Renal pelvis (tissue), 4 donors: Measurements from ENCODE around the gene NPEPL1. TPM values are rescaled to one million over a fixed set of nuclear protein-coding genes. Genes with fewer than 3 reads are reported as not detected.
"Not testable (repeated sequence)": the region's sequence is repeated elsewhere in the genome, so short reads cannot be mapped to it uniquely, and the experiment has no call there.

Source experiments
- DNase-seq: peaks from one replicate; pipeline ENCODE4 v3.0.0-alpha.2; 2013
- polyA plus RNA-seq, 3 donors: library from polyadenylated mRNA; unstranded; fragments of 120-200 nt; gene quantifications; one replicate each; pipeline ENCODE4 v1.2.1, GENCODE V29; 2013; ENCODE audit not compliant: insufficient read length in 3 of 3

NPEPL1 gene
- polyA plus RNA-seq, 3 donors = 45.9 to 55.0 (median 53.1) TPM

DNA sequence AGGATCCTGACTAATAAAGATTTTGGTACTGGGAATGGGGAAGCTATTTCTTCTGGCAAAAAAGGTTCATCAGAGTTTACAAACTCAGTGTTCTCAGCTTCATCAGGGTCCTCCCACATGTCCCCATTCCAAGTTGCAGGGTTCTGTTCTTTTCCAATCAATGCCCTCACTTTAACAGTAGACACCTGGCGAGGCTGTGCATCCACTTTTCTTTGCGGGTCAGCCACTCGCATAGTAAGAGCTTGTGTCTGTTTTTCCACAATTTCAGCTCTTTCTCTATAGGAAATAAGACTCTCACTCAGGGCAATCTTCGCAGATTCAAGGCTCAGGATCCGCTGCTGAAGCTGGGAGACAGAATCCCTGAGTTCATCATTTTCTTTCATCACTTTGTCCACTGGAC is 65.0 kb downstream of the NPEPL1 start:
- DNase-seq = not testable (repeated sequence)

DNA sequence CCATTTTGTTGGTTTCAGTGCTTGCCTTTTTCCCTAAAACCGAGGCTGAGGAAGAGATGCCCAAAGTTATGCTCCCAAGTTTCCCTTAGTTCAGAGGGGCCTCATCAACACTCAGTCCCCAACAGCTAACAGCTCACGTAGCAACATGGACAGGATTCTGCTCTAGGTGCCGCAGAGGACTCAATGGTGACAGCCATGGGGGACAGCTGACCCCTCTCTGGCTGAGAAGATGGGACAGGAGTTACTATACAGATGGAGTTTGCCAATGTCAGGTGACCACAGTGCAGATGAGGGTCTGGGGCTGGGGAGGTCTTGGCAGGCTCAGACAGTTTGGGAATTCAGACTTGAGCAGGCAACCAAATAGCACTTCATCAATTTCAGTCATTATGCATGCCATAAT is 67.3 kb downstream of the NPEPL1 start:
- no peak for DNase-seq

DNA sequence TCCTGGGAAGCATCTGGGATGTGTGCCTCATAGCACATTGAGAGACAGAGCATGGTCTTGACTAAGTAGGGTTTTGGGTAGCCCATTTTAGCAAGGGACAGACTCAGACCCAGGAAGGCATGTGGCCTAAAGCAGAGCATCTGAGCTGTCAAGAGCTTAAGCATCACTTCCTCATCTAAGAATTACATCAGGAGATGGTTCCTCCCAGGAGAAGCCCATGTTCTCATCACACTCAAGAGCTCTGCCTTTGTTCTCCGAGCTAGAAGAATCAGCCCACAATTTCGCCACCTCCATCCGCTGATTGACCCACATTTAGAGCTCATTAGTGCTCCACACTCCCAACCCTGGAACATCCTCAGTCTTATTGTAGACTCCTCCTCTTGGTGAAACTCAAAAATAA is 68.3 kb downstream of the NPEPL1 start:
- no peak for DNase-seq

DNA sequence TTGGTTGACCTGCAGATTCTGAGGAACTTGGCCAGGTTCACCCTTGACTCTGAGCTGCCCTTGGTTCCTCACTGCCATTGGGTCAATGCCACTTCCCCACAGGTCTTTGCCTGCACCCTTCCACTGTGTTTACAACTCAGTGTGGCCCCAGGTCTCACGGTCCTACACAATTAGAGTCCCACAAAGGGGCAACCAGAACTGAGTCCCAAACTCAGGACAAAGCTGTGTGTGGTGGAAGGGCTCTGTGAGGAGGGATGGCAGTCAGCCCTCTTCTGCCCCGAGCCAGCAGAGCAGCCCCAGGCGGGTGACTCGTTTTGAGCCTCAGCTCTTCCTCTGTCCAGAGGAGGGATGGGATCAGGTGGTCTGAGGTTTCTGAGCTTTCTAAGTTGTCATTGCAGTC is 69.5 kb downstream of the NPEPL1 start:
- no peak for DNase-seq

DNA sequence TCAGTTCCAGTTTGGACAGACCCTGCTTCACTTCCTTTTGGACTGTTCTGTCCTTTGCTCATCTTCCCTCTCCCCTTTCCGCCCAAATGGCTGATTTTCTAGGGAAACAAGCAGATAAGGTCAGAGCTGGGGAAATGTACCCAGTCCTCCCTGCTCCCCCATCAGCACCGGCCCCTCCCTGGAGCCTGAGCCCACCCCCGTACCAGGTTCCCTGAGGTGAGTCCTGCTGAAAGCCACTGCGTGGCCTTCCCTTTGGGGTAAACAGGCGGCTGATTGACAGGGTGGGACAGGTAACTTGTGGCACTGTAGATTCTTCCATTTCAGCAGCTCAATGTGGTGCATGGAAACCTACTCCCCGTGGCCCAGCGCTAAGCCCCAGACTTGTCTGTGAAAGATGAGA is 70.5 kb downstream of the NPEPL1 start:
- DNase-seq = no peak

Other genes with a start within 250 kb of the NPEPL1 start
- gene APCDD1L, start 177.4 kb upstream of the NPEPL1 start, polyA plus RNA-seq = 10 to 100 TPM; 15.4 to 19.7 (median 16.6) TPM
- 10 to 100 TPM; 49.6 to 89.2 (median 76.7) TPM for gene STX16, start 41.5 kb upstream of the NPEPL1 start, polyA plus RNA-seq
- gene GNAS-AS1, start 158.1 kb downstream of the NPEPL1 start, polyA plus RNA-seq = 1 to 10 TPM in 2 of 3 donors, under 1 TPM in 1; 0.83 to 1.4 (median 1.3) TPM
- 1,000 to 10,000 TPM; 1,780 to 2,253 (median 1,937) TPM for gene GNAS, start 159.9 kb downstream of the NPEPL1 start, polyA plus RNA-seq